Measurements from ENCODE around the gene SPEM3.
"Not testable (repeated sequence)": the region's sequence is repeated elsewhere in the genome, so short reads cannot be mapped to it uniquely, and the experiment has no call there.

Gene SPEM3

GRCh38 chr17:7474767-7475166 lies 46.1 kb downstream of the SPEM3 start:
- not testable (repeated sequence) for DNase-seq (ENCODE audit: low spot score)

GRCh38 chr17:7475764-7476422 lies 47.2 kb downstream of the SPEM3 start:
- no peak for DNase-seq (ENCODE audit: low spot score)

DNA sequence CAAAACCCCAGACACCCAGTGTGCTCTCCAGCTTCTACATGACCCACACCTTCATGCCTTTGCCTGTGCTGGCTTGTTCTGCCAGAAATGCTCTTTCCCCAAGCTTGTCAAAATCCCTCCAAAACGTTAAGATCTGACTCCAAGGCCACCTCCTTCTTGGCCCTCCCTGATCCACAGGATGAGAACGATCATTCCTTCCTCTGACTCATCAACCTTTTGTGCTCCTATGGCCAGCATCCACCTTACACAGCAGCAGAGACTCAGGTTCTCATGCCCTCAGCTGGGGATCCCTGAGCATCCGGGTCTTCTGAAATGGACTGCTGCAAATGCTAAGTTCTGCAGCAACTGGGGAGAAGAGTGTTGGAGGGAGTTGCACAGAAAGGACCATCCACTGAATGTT lies 47.8 kb downstream of the SPEM3 start:
- DNase-seq (ENCODE audit: low spot score), result no peak

- DNase-seq (ENCODE audit: low spot score), result no peak
Observed at GRCh38 chr17:7476951-7477350, 48.3 kb downstream of the SPEM3 start.

- DNase-seq (ENCODE audit: low spot score), result no peak
Observed at GRCh38 chr17:7477392-7478275, 49.0 kb downstream of the SPEM3 start.

- DNase-seq (ENCODE audit: low spot score), result peak; percentile 24
Observed at GRCh38 chr17:7478276-7479212, 49.9 kb downstream of the SPEM3 start.

GRCh38 chr17:7479213-7480088 lies 50.8 kb downstream of the SPEM3 start, which contains the start of gene ZBTB4:
TSS of gene ZBTB4 (minus strand) at chr17:7479631. CDS start at chr17:7466801, 12,830 bp downstream.
- DNase-seq (ENCODE audit: low spot score), result peak; percentile 40

DNA sequence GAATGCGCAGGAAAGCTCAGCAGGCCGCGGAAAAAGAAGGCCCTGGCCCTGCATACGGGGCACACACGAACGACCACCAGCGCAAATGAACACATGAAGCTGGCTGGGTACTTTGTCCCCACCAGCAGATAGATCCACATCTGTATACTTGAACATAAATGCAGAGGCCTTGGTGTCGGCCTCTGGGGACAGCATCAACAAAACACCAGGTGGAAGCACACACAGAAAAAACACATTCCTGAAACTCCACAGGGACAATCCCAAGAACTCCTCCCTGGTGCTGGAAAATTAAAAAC lies 51.4 kb downstream of the SPEM3 start:
- no peak for DNase-seq (ENCODE audit: low spot score)

GRCh38 chr17:7481275-7481674 lies 52.6 kb downstream of the SPEM3 start, which contains the start of gene SLC35G6:
TSS of gene SLC35G6 (plus strand) at chr17:7481446. CDS start at chr17:7481517, 71 bp downstream.
- not testable (repeated sequence) for DNase-seq (ENCODE audit: low spot score)

DNA sequence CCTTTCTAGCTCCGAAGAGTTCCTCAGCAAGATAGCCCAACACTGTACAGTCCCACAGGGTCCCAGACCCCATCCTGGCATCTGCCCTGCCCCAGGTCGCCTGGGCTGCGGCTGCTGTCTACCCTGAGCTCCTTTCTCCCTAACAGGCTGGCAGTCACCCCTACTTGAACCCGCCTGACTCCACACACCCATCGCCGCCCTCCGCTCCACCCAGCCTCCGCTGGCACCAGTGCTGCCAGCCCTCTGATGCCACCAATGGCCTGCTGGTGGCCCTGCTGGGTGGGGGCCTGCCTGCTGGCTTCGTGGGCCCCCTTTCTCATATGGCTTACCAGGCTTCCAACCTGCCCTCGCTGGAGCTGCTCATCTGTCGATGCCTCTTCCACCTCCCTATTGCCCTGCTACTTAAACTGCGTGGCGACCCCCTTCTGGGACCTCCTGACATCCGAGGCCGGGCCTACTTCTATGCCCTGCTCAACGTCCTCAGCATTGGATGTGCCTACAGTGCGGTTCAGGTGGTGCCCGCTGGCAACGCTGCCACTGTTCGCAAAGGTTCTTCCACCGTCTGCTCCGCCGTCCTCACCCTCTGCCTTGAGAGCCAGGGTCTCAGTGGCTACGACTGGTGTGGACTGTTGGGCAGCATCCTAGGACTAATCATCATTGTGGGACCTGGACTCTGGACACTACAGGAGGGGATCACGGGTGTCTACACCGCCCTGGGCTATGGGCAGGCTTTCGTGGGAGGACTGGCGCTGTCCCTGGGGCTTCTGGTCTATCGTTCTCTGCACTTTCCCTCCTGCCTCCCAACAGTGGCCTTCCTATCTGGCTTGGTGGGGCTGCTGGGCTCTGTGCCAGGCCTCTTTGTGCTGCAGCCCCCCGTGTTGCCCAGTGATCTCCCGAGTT lies 53.4 kb downstream of the SPEM3 start:
- DNase-seq (ENCODE audit: low spot score), result not testable (repeated sequence)

Data from NAMALWA (cell line).